Tibial nerve (tissue), 4 donors: ENCODE data around the gene PSMA5. TPM values are rescaled to one million over a fixed set of nuclear protein-coding genes. Genes with fewer than 3 reads are reported as not detected.

Experiments
- DNase-seq, 2 donors: peaks; one replicate each; pipeline ENCODE4 v3.0.0-alpha.2; 2019; ENCODE audit warnings: low spot score in 2 of 2
- H3K27ac ChIP-seq, 4 donors: fragments of 200-600 bp; sonication (generic) in 3 of 4; one replicate each; pipeline ENCODE4 v1.5.1; 2017 to 2019; ENCODE audit warnings: mild to moderate bottlenecking in 1 of 4
- H3K27me3 ChIP-seq, 2 donors: fragments of 200-600 bp; sonication (generic) in 1 of 2; one replicate each; pipeline versions ENCODE4 v1.5.1 to v1.6.0; 2017 to 2019
- H3K36me3 ChIP-seq, 3 donors: fragments of 200-600 bp; sonication (generic); one replicate each; pipeline ENCODE4 v1.5.1; 2018 to 2019
- H3K4me1 ChIP-seq, 4 donors: fragments of 200-600 bp; sonication (generic) in 3 of 4; one replicate each; pipeline ENCODE4 v1.5.1; 2017 to 2019
- H3K4me3 ChIP-seq, 4 donors: fragments of 200-600 bp; sonication (generic) in 3 of 4; one replicate each; pipeline ENCODE4 v1.5.1; 2017 to 2019; ENCODE audit warnings: mild to moderate bottlenecking in 1 of 4, moderate library complexity in 1 of 4
- H3K9me3 ChIP-seq, 4 donors: fragments of 200-600 bp; sonication (generic) in 3 of 4; one replicate each; pipeline ENCODE4 v1.5.1; 2017 to 2019
- EP300 ChIP-seq, 2 donors: sonication (generic); formaldehyde crosslinking; IDR thresholded peaks; one replicate each; pipeline ENCODE4 v1.6.1; 2017; ENCODE audit warnings: antibody characterized with exemption in 2 of 2, mild to moderate bottlenecking in 1 of 2
- POLR2A ChIP-seq, 2 donors: fragments of 450-650 bp; IDR thresholded peaks; one replicate each; pipeline ENCODE4 v1.6.1; 2017; ENCODE audit warnings: antibody characterized with exemption in 2 of 2, mild to moderate bottlenecking in 2 of 2, moderate library complexity in 2 of 2
- WGBS, 2 donors: methylation state at CpG; one replicate each; pipeline ENCODE4 v1.1.5; 2018; 5-methylcytosine and 5-hydroxymethylcytosine counted together
- total RNA-seq, 4 donors: library from RNA; depleted of rRNA; stranded (reverse); fragments of >200 nt; gene quantifications; one replicate each; pipeline ENCODE4 v1.1.0, GENCODE V29; 2016
- TF ChIP-seq, protein P1 (sequence below), 5 experiments: fragments of 200-600 bp in 3 of 5; fragments of 450-650 bp in 2 of 5; sonication (generic) in 3 of 5; IDR thresholded peaks; one replicate each; pipeline ENCODE4 v1.5.1; 2016 to 2019; ENCODE audit warnings: antibody characterized with exemption in 5 of 5, mild to moderate bottlenecking in 3 of 5, moderate library complexity in 2 of 5

PSMA5 gene
- total RNA-seq, 4 donors from 2014 or later: 20.5 to 28.8 (median 24.9) TPM

DNA sequence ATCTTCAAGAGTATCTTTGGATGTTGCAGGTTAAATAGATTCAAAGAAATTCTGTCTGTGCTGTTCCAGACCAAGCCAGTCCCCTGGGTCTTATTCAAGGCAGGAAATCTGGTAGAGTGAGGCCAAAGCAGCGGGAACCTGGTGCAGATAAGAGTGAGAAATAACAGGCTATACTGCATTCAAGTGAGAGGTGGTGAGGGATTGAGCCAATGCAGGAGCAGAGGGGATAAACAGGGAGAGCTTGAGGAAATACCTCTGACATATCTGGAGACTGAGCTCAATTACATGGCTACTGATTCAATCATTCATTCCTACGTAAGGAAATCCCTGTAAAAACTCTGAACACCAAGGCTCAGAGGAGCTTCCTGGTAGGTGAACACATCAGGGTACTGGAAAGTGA lies 17.2 kb upstream of the PSMA5 start:
- Histone ChIP-seq H3K36me3 (no peaks in the 10 kb centered on the region), H3K27ac (no peak overlapping the region), H3K27me3 (peaks cover 0 to 5% of the 10 kb centered on the region in 2 donors), H3K4me1 (no peaks in the 10 kb centered on the region), H3K4me3 (no peak overlapping the region), H3K9me3 (no peaks in the 10 kb centered on the region)
- WGBS, 2 donors: 72 to 77% methylated on average over 2 of the region's 2 CpGs
- no peak for DNase-seq
- TF ChIP-seq, protein P1, sequence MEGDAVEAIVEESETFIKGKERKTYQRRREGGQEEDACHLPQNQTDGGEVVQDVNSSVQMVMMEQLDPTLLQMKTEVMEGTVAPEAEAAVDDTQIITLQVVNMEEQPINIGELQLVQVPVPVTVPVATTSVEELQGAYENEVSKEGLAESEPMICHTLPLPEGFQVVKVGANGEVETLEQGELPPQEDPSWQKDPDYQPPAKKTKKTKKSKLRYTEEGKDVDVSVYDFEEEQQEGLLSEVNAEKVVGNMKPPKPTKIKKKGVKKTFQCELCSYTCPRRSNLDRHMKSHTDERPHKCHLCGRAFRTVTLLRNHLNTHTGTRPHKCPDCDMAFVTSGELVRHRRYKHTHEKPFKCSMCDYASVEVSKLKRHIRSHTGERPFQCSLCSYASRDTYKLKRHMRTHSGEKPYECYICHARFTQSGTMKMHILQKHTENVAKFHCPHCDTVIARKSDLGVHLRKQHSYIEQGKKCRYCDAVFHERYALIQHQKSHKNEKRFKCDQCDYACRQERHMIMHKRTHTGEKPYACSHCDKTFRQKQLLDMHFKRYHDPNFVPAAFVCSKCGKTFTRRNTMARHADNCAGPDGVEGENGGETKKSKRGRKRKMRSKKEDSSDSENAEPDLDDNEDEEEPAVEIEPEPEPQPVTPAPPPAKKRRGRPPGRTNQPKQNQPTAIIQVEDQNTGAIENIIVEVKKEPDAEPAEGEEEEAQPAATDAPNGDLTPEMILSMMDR (IDR thresholded peaks at IDR 0.05): no peak
- no peak for TF ChIP-seq POLR2A (IDR thresholded peaks at IDR 0.05)

DNA sequence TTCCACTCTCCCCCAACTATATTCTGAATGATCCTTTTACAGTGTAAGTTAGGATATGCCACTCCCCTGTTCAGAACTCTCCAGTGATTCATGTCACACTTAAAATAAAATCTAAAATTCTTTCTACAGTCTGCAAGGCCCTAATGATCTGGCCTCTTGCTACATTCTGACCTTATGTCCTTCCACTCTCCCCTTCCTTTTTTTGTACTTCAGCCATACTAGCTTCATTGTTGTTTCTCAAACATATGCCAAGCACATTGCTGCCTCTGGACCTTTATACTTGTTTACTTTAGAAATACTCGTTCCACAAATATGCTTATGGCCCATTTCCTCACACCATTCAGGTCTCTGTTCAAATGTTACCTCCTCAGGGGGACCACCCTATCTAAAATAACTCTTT lies 14.8 kb upstream of the PSMA5 start:
- no peaks in the 10 kb centered on the region for H3K27me3 ChIP-seq
- 11 to 16% methylated on average over 1 of the region's 1 CpG for WGBS, 2 donors
- no peak overlapping the region for H3K4me3 ChIP-seq
- H3K36me3 ChIP-seq: no peaks in the 10 kb centered on the region
- H3K27ac ChIP-seq: no peak overlapping the region
- H3K4me1 ChIP-seq: no peaks in the 10 kb centered on the region
- TF ChIP-seq, protein P1 (IDR thresholded peaks at IDR 0.05): no peak
- peak in 1 of 2 donors; percentile 23 for TF ChIP-seq EP300 (IDR thresholded peaks at IDR 0.05)
- H3K9me3 ChIP-seq: no peaks in the 10 kb centered on the region
- no peak for DNase-seq

DNA sequence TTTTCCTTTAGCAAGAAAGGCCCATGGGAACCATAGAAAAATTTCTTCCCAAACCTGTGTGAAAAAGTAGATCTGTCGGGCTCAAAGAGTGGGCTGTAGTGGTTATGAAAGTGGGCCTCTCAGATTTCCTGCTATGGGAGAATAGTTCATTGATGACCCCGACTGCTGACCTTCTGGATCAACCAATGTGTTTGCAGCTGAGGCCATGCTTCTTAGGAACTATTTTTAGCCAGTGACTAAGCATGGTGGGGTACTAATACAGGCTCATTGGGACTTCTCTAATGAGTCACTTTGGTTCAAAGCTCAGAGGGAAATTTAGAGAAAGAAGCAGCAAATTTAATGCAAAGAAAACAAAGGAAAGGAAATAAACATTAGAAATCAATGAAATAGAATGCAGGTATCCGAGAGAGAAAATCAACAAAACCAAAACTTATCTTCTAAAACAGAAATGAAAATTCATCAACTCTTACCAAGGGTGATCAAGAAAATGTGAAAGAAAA lies 12.6 kb upstream of the PSMA5 start:
- Histone ChIP-seq H3K9me3 (no peaks in the 10 kb centered on the region), H3K27me3 (no peaks in the 10 kb centered on the region), H3K4me1 (no peaks in the 10 kb centered on the region), H3K27ac (peak overlapping the region in 2 of 4 donors; percentile 12 to 42), H3K4me3 (no peak overlapping the region), H3K36me3 (no peaks in the 10 kb centered on the region)
- TF ChIP-seq, protein P1 (IDR thresholded peaks at IDR 0.05): no peak
- no peak for TF ChIP-seq EP300 (IDR thresholded peaks at IDR 0.05)
- no peak for TF ChIP-seq POLR2A (IDR thresholded peaks at IDR 0.05)
- peak in 1 of 2 donors; percentile 21 for DNase-seq
- 46 to 55% methylated on average over 3 of the region's 3 CpGs for WGBS, 2 donors

DNA sequence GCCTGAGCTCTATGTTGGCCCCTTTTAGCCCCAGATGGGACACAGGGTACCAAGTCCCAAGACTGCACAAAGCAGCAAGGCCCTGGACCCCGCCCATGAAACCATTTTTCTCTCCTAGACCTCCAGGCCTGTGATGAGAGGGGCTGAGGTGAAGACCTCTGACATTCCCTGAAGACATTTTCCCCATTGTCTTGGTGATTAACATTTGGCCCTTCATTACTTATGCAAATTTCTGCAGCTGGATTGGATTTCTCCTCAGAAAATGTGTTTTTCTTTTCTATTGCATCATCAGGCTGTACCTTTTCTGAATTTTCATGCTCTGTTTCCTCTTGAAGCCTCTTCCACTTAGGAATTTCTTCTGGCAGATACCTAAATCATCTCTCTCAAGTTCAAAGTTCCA lies 8.2 kb upstream of the PSMA5 start:
- Histone ChIP-seq H3K27me3 (no peaks in the 10 kb centered on the region), H3K36me3 (no peaks in the 10 kb centered on the region), H3K4me3 (no peak overlapping the region), H3K4me1 (no peaks in the 10 kb centered on the region), H3K27ac (no peak overlapping the region), H3K9me3 (no peaks in the 10 kb centered on the region)
- TF ChIP-seq, protein P1 (IDR thresholded peaks at IDR 0.05): no peak
- TF ChIP-seq POLR2A (IDR thresholded peaks at IDR 0.05): no peak
- no peak for TF ChIP-seq EP300 (IDR thresholded peaks at IDR 0.05)
- no peak for DNase-seq
- WGBS, 2 donors: 77 to 95% methylated on average over 1 of the region's 1 CpG

DNA sequence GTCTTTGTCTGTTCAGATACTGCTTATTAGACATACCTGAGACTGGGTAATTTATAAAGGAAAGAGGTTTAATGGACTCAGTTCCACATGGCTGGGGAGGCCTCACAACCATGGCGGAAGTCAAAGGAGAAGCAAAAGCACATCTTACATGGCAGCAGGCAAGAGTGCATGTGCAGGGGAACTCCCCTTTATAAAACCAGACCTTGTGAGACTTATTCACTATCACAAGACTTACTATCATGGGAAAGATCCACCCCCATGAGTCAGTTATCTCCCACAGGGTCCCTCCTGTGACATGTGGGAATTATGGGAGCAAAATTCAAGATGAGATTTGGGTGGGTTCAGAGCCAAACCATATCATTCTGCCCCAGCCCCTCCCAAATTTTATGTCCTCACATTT lies 7.1 kb upstream of the PSMA5 start:
- Histone ChIP-seq H3K4me1 (peaks cover 0 to 6% (median 0%) of the 10 kb centered on the region in 4 donors), H3K4me3 (no peak overlapping the region), H3K36me3 (no peaks in the 10 kb centered on the region), H3K27me3 (no peaks in the 10 kb centered on the region), H3K9me3 (no peaks in the 10 kb centered on the region), H3K27ac (no peak overlapping the region)
- TF ChIP-seq EP300 (IDR thresholded peaks at IDR 0.05) (no peak), POLR2A (IDR thresholded peaks at IDR 0.05) (no peak)
- TF ChIP-seq, protein P1 (IDR thresholded peaks at IDR 0.05): no peak
- DNase-seq: no peak
- 82 to 100% methylated on average over 1 of the region's 1 CpG for WGBS, 2 donors
